ENCODE results near the gene DDX28. TPM values are rescaled to one million over a fixed set of nuclear protein-coding genes. Genes with fewer than 3 reads are reported as not detected.

The DDX28 gene
- total and polyA plus RNA-seq, 4 experiments from 2014 or later, result 16.1 to 55.8 (median 26.5) TPM

- no peaks in the 10 kb centered on the region for H3K27me3 ChIP-seq (ENCODE audit: insufficient read depth, low read length)
- H3K36me3 Mint-ChIP-seq, result peaks cover 18 to 21% of the 10 kb centered on the region in 2 donors
- no peaks in the 10 kb centered on the region for H3K36me3 ChIP-seq (ENCODE audit: insufficient read depth, low read length)
- H3K9me3 ChIP-seq (ENCODE audit: control insufficient read depth in 1 of 2, low read length in 2 of 2), result no peaks in the 10 kb centered on the region
- H3K27me3 Mint-ChIP-seq, result no peaks in the 10 kb centered on the region
- intact Hi-C loops (cut with micrococcal nuclease), result loop anchor here (10.0 kb wide), 1 partner anchor 53 kb away; no protein-coding TSS in a partner anchor
- peaks cover 49 to 77% (median 61%) of the 10 kb centered on the region in 4 donors for H3K4me1 Mint-ChIP-seq
- H3K9me3 Mint-ChIP-seq, result peaks cover 0 to 2% (median 0%) of the 10 kb centered on the region in 8 donors
- no peak for DNase-seq
- peak overlapping the region; percentile 64 to 89 (median 82) for H3K27ac Mint-ChIP-seq
- ChIA-PET POLR2A (ENCODE audit: partially characterized antibody) (interaction anchor here (1.0 to 17.1 kb wide), 3 partner anchors 11 to 63 kb away, joined by 3 to 474 read pairs (median 3); partner anchors contain the start of genes DPEP2 and NFATC3), CTCF (ENCODE audit: partially characterized antibody) (interaction anchor here (0.8 to 6.4 kb wide), 8 partner anchors 8 to 245 kb away, joined by 3 to 59 read pairs (median 8); no protein-coding TSS in a partner anchor)
- H3K27ac ChIP-seq (ENCODE audit: low read depth, low read length), result no peak overlapping the region
- peak overlapping the region in 2 of 8 donors; percentile 35 to 51 for H3K4me3 Mint-ChIP-seq
- H3K4me3 ChIP-seq (ENCODE audit: low read length in 2 of 2), result no peak overlapping the region
- peaks cover 68% of the 10 kb centered on the region for H3K4me1 ChIP-seq (ENCODE audit: insufficient read depth, low read length)
Observed at GRCh38 chr16:68061396-68061795, 38.4 kb upstream of the DDX28 start.

GRCh38 chr16:68059804-68060203 is 36.8 kb upstream of the DDX28 start:
- POLR2A ChIA-PET (ENCODE audit: partially characterized antibody), result interaction anchor here (0.7 to 1.0 kb wide), 2 partner anchors 27 to 110 kb away, joined by 4 to 5 read pairs; no protein-coding TSS in a partner anchor
- H3K4me1 Mint-ChIP-seq, result peaks cover 39 to 61% (median 48%) of the 10 kb centered on the region in 4 donors
- peak overlapping the region; percentile 26 to 71 (median 53) for H3K27ac Mint-ChIP-seq
- Histone ChIP-seq H3K36me3 (ENCODE audit: insufficient read depth, low read length) (no peaks in the 10 kb centered on the region), H3K4me3 (ENCODE audit: low read length in 2 of 2) (no peak overlapping the region), H3K4me1 (ENCODE audit: insufficient read depth, low read length) (peaks cover 56% of the 10 kb centered on the region), H3K27ac (ENCODE audit: low read depth, low read length) (no peak overlapping the region), H3K27me3 (ENCODE audit: insufficient read depth, low read length) (no peaks in the 10 kb centered on the region), H3K9me3 (ENCODE audit: control insufficient read depth in 1 of 2, low read length in 2 of 2) (no peaks in the 10 kb centered on the region)
- H3K27me3 Mint-ChIP-seq, result no peaks in the 10 kb centered on the region
- intact Hi-C loops (cut with micrococcal nuclease), result loop anchor here (10.0 kb wide), 1 partner anchor 55 kb away; no protein-coding TSS in a partner anchor
- H3K9me3 Mint-ChIP-seq, result peaks cover 0 to 2% (median 0%) of the 10 kb centered on the region in 8 donors
- CTCF ChIA-PET (ENCODE audit: partially characterized antibody), result interaction anchor here (0.6 to 2.0 kb wide), 2 partner anchors 53 to 176 kb away, joined by 4 to 6 read pairs; no protein-coding TSS in a partner anchor
- DNase-seq, result no peak
- peaks cover 21 to 29% of the 10 kb centered on the region in 2 donors for H3K36me3 Mint-ChIP-seq
- peak overlapping the region in 5 of 8 donors; percentile 8 to 73 (median 31) for H3K4me3 Mint-ChIP-seq

- POLR2A ChIA-PET (ENCODE audit: partially characterized antibody), result interaction anchor here (1.0 kb wide), 1 partner anchor 15 kb away, joined by 3 read pairs; no protein-coding TSS in a partner anchor
- no peak overlapping the region for H3K4me3 ChIP-seq (ENCODE audit: low read length in 2 of 2)
- peaks cover 7% of the 10 kb centered on the region for H3K36me3 ChIP-seq (ENCODE audit: insufficient read depth, low read length)
- Mint-ChIP-seq H3K4me1 (peaks cover 12 to 26% (median 15%) of the 10 kb centered on the region in 4 donors), H3K9me3 (peaks cover 0 to 2% (median 0%) of the 10 kb centered on the region in 8 donors), H3K4me3 (no peak overlapping the region), H3K27me3 (no peaks in the 10 kb centered on the region), H3K36me3 (peaks cover 36 to 38% of the 10 kb centered on the region in 2 donors), H3K27ac (no peak overlapping the region)
- CTCF ChIA-PET (ENCODE audit: partially characterized antibody), result interaction anchor here (0.8 to 2.4 kb wide), 3 partner anchors 10 to 14 kb away, joined by 3 to 9 read pairs (median 7); no protein-coding TSS in a partner anchor
- DNase-seq, result no peak
- H3K4me1 ChIP-seq (ENCODE audit: insufficient read depth, low read length), result peaks cover 14% of the 10 kb centered on the region
- intact Hi-C loops (cut with micrococcal nuclease), result no loop called here
- H3K27me3 ChIP-seq (ENCODE audit: insufficient read depth, low read length), result no peaks in the 10 kb centered on the region
- no peak overlapping the region for H3K27ac ChIP-seq (ENCODE audit: low read depth, low read length)
- no peaks in the 10 kb centered on the region for H3K9me3 ChIP-seq (ENCODE audit: control insufficient read depth in 1 of 2, low read length in 2 of 2)
Observed at GRCh38 chr16:68055395-68055794, 32.4 kb upstream of the DDX28 start.

- Mint-ChIP-seq H3K36me3 (peaks cover 22 to 32% of the 10 kb centered on the region in 2 donors), H3K27me3 (no peaks in the 10 kb centered on the region), H3K4me1 (peaks cover 0 to 8% (median 3%) of the 10 kb centered on the region in 4 donors), H3K4me3 (no peak overlapping the region), H3K9me3 (no peaks in the 10 kb centered on the region), H3K27ac (no peak overlapping the region)
- no peak overlapping the region for H3K27ac ChIP-seq (ENCODE audit: low read depth, low read length)
- no peak for DNase-seq
- H3K4me3 ChIP-seq (ENCODE audit: low read length in 2 of 2), result no peak overlapping the region
- intact Hi-C loops (cut with micrococcal nuclease), result no loop called here
- ChIA-PET POLR2A (ENCODE audit: partially characterized antibody) (no interaction called here), CTCF (ENCODE audit: partially characterized antibody) (no interaction called here)
- no peaks in the 10 kb centered on the region for H3K4me1 ChIP-seq (ENCODE audit: insufficient read depth, low read length)
- no peaks in the 10 kb centered on the region for H3K27me3 ChIP-seq (ENCODE audit: insufficient read depth, low read length)
- no peaks in the 10 kb centered on the region for H3K9me3 ChIP-seq (ENCODE audit: control insufficient read depth in 1 of 2, low read length in 2 of 2)
- peaks cover 18% of the 10 kb centered on the region for H3K36me3 ChIP-seq (ENCODE audit: insufficient read depth, low read length)
Observed at GRCh38 chr16:68049449-68049848, 26.4 kb upstream of the DDX28 start.

GRCh38 chr16:68047987-68048386 is 25.0 kb upstream of the DDX28 start:
- CTCF ChIA-PET (ENCODE audit: partially characterized antibody), result interaction anchor here (0.5 to 1.4 kb wide), 5 partner anchors 9 to 231 kb away, joined by 3 to 5 read pairs (median 5); no protein-coding TSS in a partner anchor
- no peak overlapping the region for H3K4me3 ChIP-seq (ENCODE audit: low read length in 2 of 2)

GRCh38 chr16:68046106-68046505 is 23.1 kb upstream of the DDX28 start:
- intact Hi-C loops (cut with micrococcal nuclease), result no loop called here
- no peak overlapping the region for H3K4me3 ChIP-seq (ENCODE audit: low read length in 2 of 2)
- Mint-ChIP-seq H3K27me3 (no peaks in the 10 kb centered on the region), H3K36me3 (peaks cover 8 to 17% of the 10 kb centered on the region in 2 donors), H3K27ac (no peak overlapping the region), H3K4me3 (no peak overlapping the region), H3K9me3 (no peaks in the 10 kb centered on the region), H3K4me1 (peaks cover 0 to 5% (median 2%) of the 10 kb centered on the region in 4 donors)
- no peaks in the 10 kb centered on the region for H3K4me1 ChIP-seq (ENCODE audit: insufficient read depth, low read length)
- DNase-seq, result no peak
- H3K27ac ChIP-seq (ENCODE audit: low read depth, low read length), result no peak overlapping the region
- no peaks in the 10 kb centered on the region for H3K27me3 ChIP-seq (ENCODE audit: insufficient read depth, low read length)
- H3K9me3 ChIP-seq (ENCODE audit: control insufficient read depth in 1 of 2, low read length in 2 of 2), result no peaks in the 10 kb centered on the region
- H3K36me3 ChIP-seq (ENCODE audit: insufficient read depth, low read length), result peaks cover 11% of the 10 kb centered on the region
- POLR2A ChIA-PET (ENCODE audit: partially characterized antibody), result no interaction called here
- CTCF ChIA-PET (ENCODE audit: partially characterized antibody), result interaction anchor here (0.5 to 1.2 kb wide), 7 partner anchors 23 to 173 kb away, joined by 3 to 4 read pairs (median 3); partner anchors contain the start of gene EDC4

More at GRCh38 chr16:68047987-68048386, 25.0 kb upstream of the DDX28 start:
- POLR2A ChIA-PET (ENCODE audit: partially characterized antibody), result interaction anchor here (1.3 kb wide), 1 partner anchor 37 kb away, joined by 4 read pairs; the partner anchor contains the start of gene NFATC3
- no peaks in the 10 kb centered on the region for H3K4me1 ChIP-seq (ENCODE audit: insufficient read depth, low read length)
- H3K9me3 Mint-ChIP-seq, result no peaks in the 10 kb centered on the region
- H3K9me3 ChIP-seq (ENCODE audit: control insufficient read depth in 1 of 2, low read length in 2 of 2), result no peaks in the 10 kb centered on the region
- H3K27ac Mint-ChIP-seq, result no peak overlapping the region
- no peak overlapping the region for H3K4me3 Mint-ChIP-seq
- no peaks in the 10 kb centered on the region for H3K27me3 ChIP-seq (ENCODE audit: insufficient read depth, low read length)
- H3K36me3 Mint-ChIP-seq, result peaks cover 13 to 20% of the 10 kb centered on the region in 2 donors
- H3K27ac ChIP-seq (ENCODE audit: low read depth, low read length), result no peak overlapping the region
- peaks cover 0 to 5% (median 3%) of the 10 kb centered on the region in 4 donors for H3K4me1 Mint-ChIP-seq
- no peaks in the 10 kb centered on the region for H3K27me3 Mint-ChIP-seq
- H3K36me3 ChIP-seq (ENCODE audit: insufficient read depth, low read length), result peaks cover 11% of the 10 kb centered on the region
- intact Hi-C loops (cut with micrococcal nuclease), result no loop called here
- DNase-seq, result no peak

- peaks cover 11 to 14% of the 10 kb centered on the region in 2 donors for H3K36me3 Mint-ChIP-seq
Observed at GRCh38 chr16:68041783-68042182, 18.8 kb upstream of the DDX28 start.

More at GRCh38 chr16:68041783-68042182, 18.8 kb upstream of the DDX28 start:
- DNase-seq, result no peak
- no peak overlapping the region for H3K27ac ChIP-seq (ENCODE audit: low read depth, low read length)
- peaks cover 6 to 18% (median 10%) of the 10 kb centered on the region in 4 donors for H3K4me1 Mint-ChIP-seq
- H3K4me3 Mint-ChIP-seq, result no peak overlapping the region
- H3K27me3 ChIP-seq (ENCODE audit: insufficient read depth, low read length), result no peaks in the 10 kb centered on the region
- peaks cover 9% of the 10 kb centered on the region for H3K4me1 ChIP-seq (ENCODE audit: insufficient read depth, low read length)
- intact Hi-C loops (cut with micrococcal nuclease), result loop anchor here (2.0 kb wide), 1 partner anchor 521 kb away; no protein-coding TSS in a partner anchor
- H3K9me3 Mint-ChIP-seq, result no peaks in the 10 kb centered on the region
- ChIA-PET POLR2A (ENCODE audit: partially characterized antibody) (no interaction called here), CTCF (ENCODE audit: partially characterized antibody) (interaction anchor here (0.9 to 6.5 kb wide), 17 partner anchors 11 to 226 kb away, joined by 3 to 73 read pairs (median 18); partner anchors contain the start of genes DDX28, DPEP2, DUS2 and NFATC3)
- H3K27me3 Mint-ChIP-seq, result no peaks in the 10 kb centered on the region
- no peaks in the 10 kb centered on the region for H3K36me3 ChIP-seq (ENCODE audit: insufficient read depth, low read length)
- H3K27ac Mint-ChIP-seq, result peak overlapping the region in 1 of 7 donors; percentile 15
- H3K9me3 ChIP-seq (ENCODE audit: control insufficient read depth in 1 of 2, low read length in 2 of 2), result no peaks in the 10 kb centered on the region
- no peak overlapping the region for H3K4me3 ChIP-seq (ENCODE audit: low read length in 2 of 2)
